ENCODE results near the gene SLCO2B1.

- no peak for TF ChIP-seq CTCF (IDR thresholded peaks at IDR 0.05)
- no peak for TF ChIP-seq POLR2A (IDR thresholded peaks at IDR 0.05)
Observed at GRCh38 chr11:75197512-75198277, 46.8 kb downstream of the SLCO2B1 start.
